Neutrophil (primary cell): ENCODE measurements around the gene CITED4.
A peak's percentile ranks its signal among the peaks of the same experiment; 100 is the strongest.

Source experiments
- H3K27ac ChIP-seq: fragments of 200-600 bp; sonication (generic); 2 replicates; pipeline ENCODE4 v1.5.1; 2016; ENCODE audit warnings: mild to moderate bottlenecking, moderate library complexity
- H3K27me3 ChIP-seq: fragments of 200-600 bp; sonication (generic); 2 replicates; pipeline ENCODE4 v1.6.0; 2016; ENCODE audit warnings: mild to moderate bottlenecking
- H3K36me3 ChIP-seq: fragments of 200-600 bp; sonication (generic); 2 replicates; pipeline ENCODE4 v1.5.1; 2017
- H3K4me1 ChIP-seq, 2 experiments: fragments of 200-600 bp in 1 of 2; sonication (generic) in 1 of 2; 1 replicate in 1 of 2; 2 replicates in 1 of 2; pipeline versions ENCODE4 v1.5.1 to v1.6.1; 2013 to 2016; ENCODE audit warnings: low read depth in 1 of 2, low read length in 1 of 2, mild to moderate bottlenecking in 1 of 2, moderate library complexity in 1 of 2; ENCODE audit not compliant: control insufficient read depth in 1 of 2, insufficient read depth in 1 of 2
- H3K4me3 ChIP-seq, 2 experiments: fragments of 200-600 bp in 1 of 2; sonication (generic) in 1 of 2; 1 replicate in 1 of 2; 2 replicates in 1 of 2; pipeline ENCODE4 v1.5.1; 2013 to 2016; ENCODE audit warnings: low read depth in 1 of 2, low read length in 1 of 2, mild to moderate bottlenecking in 1 of 2, moderate library complexity in 1 of 2
- H3K9me3 ChIP-seq: fragments of 200-600 bp; sonication (generic); 2 replicates; pipeline ENCODE4 v1.5.1; 2016
- CTCF ChIP-seq: fragments of 200-600 bp; sonication (generic); IDR thresholded peaks from 2 replicates; pipeline ENCODE4 v1.5.1; 2016; ENCODE audit warnings: antibody characterized with exemption

The CITED4 gene

DNA sequence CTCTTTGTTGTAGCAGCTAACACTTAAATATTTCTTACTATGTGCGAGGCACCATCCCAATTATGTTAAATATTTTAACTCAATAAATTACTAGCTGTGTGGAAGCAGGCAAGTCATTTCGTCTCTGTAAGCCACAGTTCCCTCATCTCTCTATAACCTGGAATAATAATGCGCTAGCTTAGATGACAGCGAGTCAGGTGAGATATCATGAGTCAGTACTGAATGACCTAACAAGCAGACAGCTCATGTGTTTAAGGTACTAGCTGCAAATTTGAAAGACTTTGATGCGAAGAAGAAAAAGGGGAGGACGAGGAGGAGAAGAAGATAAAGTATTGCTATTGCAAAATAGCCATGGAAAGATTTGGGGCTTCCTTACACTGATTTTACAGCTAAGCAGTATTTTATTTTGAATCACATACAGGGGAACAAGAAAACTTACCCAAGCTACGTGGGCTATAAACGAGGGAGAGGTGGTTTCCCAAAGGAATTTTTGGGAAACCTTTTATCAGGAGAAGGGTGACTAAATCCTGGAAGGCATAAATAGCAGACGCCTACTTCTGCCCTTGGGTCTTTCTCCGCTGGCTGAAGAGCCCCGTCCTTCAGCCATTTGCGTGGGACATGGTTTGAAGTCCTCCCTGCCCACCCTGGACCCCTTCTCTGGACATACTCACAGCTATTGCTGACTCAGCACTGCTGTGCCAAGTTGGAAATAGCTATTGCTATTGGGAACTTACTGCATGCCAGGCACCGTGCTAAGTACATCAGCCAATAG is 8.9 kb downstream of the CITED4 start:
- H3K27ac ChIP-seq: no peak overlapping the region
- no peaks in the 10 kb centered on the region for H3K27me3 ChIP-seq
- no peaks in the 10 kb centered on the region for H3K9me3 ChIP-seq
- no peak overlapping the region for H3K4me3 ChIP-seq
- H3K36me3 ChIP-seq: no peaks in the 10 kb centered on the region
- peaks cover 21% of the 10 kb centered on the region in 2 experiments for H3K4me1 ChIP-seq
- no peak for TF ChIP-seq CTCF

DNA sequence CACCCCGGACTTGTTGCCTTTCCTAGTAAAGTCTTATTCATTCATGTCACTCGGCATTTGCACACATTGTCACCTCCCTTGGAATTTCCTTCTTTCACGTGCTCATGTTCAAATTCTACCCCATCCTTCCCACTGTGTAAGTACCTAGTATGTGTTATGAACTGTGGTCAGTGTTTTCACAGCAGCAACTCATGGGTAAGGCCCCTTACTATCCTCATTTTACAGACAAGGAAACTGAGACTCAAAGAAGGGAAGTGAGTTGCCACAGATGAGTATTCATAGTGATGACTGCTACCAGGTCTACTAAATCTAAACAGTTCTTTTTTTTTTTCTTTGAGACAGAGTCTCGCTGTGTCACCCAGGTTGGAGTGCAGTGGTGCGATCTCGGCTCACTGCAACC is 10.5 kb downstream of the CITED4 start:
- no peaks in the 10 kb centered on the region for H3K36me3 ChIP-seq
- TF ChIP-seq CTCF: no peak

DNA sequence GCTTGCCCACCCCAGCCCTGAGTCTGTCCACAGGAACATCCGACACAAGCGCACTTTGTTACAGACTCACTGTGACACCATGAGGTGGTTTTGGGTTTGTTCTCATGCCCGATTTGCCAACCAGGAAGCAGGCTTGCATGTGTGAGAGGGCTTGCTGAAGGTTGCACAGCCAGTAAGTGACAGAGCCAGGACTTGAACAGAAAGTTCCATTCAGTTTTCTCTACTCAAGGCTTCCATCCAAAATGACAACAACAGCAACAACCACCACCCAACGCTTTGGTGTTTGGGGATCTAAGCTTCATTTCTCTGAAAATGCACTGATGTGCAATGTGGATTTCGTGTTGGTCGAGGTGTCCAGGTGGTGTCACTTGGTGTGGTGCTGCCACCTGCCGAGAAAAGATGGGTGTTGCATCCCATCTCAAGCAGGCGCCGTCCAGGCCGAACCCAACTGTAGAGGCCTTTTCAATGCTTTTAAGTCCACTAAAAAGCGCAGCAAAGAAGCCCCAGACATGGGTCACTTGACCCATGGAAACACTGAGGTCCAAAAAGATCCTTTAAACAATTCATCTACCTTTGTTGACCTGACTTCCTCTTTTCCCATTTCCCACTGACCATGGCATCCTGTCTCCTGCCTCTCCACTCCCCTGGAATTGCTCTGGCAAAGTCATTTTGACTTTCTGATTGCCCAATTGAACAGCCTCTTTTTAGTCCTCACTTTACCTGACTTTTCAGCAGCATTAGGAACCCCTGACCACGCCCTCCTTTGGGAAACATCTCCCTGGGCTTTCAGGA is 12.2 kb downstream of the CITED4 start:
- TF ChIP-seq CTCF: peak; percentile 93
- H3K4me1 ChIP-seq: peaks cover 21% of the 10 kb centered on the region in 2 experiments
- H3K27ac ChIP-seq: peak overlapping the region; percentile 69
- H3K4me3 ChIP-seq: peak overlapping the region; percentile 28 to 35
- H3K27me3 ChIP-seq: no peaks in the 10 kb centered on the region
- H3K9me3 ChIP-seq: no peaks in the 10 kb centered on the region
- H3K36me3 ChIP-seq: no peaks in the 10 kb centered on the region

More for the DNA sequence above, 10.5 kb downstream of the CITED4 start:
- Histone ChIP-seq H3K27me3 (no peaks in the 10 kb centered on the region), H3K4me1 (peaks cover 21% of the 10 kb centered on the region in 2 experiments), H3K9me3 (no peaks in the 10 kb centered on the region), H3K4me3 (no peak overlapping the region), H3K27ac (no peak overlapping the region)

DNA sequence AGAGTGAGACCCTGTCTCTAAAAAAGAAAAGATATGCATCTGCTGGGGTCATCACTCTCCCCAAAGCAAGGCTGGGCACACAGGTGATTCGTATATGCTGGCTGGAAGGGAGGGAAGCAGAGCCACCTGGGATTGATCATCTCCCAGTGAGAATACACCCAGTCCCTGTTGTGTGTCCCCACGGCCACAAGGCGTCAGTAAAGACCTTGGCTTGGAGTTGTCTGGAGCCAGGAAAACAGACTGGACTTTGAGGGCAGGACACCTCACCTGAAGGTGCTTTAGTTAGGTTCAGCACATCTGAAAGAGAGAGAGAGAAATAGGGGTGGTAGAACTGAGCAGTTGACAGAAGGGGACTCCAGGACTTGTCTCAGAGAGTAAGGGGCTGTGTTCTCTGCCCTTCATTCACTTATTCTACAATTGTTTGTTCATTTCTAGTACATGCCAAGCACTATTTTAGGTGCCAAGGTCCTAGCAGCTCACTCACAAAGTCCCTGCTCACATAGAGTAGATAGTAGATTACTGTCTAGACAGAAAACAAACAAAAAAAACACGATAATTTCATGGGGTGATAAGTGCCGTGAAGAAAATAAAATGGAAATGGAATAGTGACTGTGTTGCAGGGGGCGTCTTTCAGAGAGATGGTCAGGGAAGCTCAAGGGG is 13.5 kb downstream of the CITED4 start:
- Histone ChIP-seq H3K9me3 (no peaks in the 10 kb centered on the region), H3K27me3 (no peaks in the 10 kb centered on the region), H3K27ac (no peak overlapping the region), H3K4me3 (no peak overlapping the region), H3K4me1 (peaks cover 21% of the 10 kb centered on the region in 2 experiments), H3K36me3 (no peaks in the 10 kb centered on the region)
- peak; percentile 44 for TF ChIP-seq CTCF

- no peaks in the 10 kb centered on the region for H3K9me3 ChIP-seq
- no peak for TF ChIP-seq CTCF
- H3K27ac ChIP-seq: no peak overlapping the region
- peaks cover 1% of the 10 kb centered on the region for H3K27me3 ChIP-seq
- peaks cover 21% of the 10 kb centered on the region in 2 experiments for H3K4me1 ChIP-seq
- no peaks in the 10 kb centered on the region for H3K36me3 ChIP-seq
- H3K4me3 ChIP-seq: no peak overlapping the region
These were observed 15.0 kb downstream of the CITED4 start for GRCh38 chr1:40847023-40847745.
